8988T (cell line): ENCODE measurements around the gene LCE3B.

Experiments
- DNase-seq: peaks from one replicate; pipeline ENCODE4 v3.0.0; 2011

Gene LCE3B

GRCh38 chr1:152663098-152663497 is 49.5 kb downstream of the LCE3B start, which contains the start of gene LCE2D:
LCE2D (plus strand) TSS chr1:152663380; CDS start chr1:152664106, 726 bp downstream.
- no peak for DNase-seq
